NOMO-1 (cell line): Measurements from ENCODE around the gene MYORG.

Experiments
- DNase-seq, 2 experiments: peaks; one replicate each; lab custom pipeline; 2025; ENCODE audit not compliant: unreplicated experiment in 2 of 2; lab: John Stamatoyannopoulos, UW

The MYORG gene

GRCh38 chr9:34376596-34377403 is at the start of gene MYORG:
Gene MYORG, minus strand, starts transcription at chr9:34376898. Its CDS starts 3,955 bp downstream, at chr9:34372943.
- DNase-seq, result peak; percentile 100

GRCh38 chr9:34419716-34420504 is 43.2 kb upstream of the MYORG start:
- DNase-seq, result no peak

- no peak for DNase-seq
Measured at GRCh38 chr9:34417734-34418133, 41.0 kb upstream of the MYORG start.

DNA sequence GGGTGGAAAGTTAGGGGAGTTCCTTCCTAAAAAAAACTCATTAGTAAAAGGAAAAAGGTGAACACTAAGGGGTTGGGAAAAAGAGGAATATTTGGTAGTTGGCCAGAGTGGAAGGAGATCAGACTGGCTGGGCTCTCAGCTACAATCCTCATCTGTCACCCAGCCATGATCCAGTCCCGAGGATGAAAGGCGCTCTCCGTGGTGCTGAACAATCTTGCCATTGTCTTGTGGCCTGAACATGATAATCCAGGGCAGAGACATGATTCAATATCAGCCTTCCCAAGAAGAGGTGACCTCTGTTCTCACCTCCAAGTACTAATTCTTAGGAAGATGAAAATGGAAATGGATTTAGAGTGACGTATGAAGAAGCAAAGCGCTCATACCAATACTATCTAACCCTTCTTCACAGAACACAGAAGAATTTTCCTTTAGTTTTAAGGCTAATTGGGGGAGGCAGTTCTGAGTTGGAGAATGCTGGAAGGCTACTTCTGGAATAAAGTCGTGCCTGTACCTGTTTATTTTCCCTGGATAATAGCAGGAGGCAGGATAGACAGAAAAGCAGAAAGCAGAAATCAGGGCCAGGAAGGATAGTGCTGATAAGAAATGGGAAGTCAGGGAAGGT is 36.6 kb upstream of the MYORG start:
- peak; percentile 53 for DNase-seq

DNA sequence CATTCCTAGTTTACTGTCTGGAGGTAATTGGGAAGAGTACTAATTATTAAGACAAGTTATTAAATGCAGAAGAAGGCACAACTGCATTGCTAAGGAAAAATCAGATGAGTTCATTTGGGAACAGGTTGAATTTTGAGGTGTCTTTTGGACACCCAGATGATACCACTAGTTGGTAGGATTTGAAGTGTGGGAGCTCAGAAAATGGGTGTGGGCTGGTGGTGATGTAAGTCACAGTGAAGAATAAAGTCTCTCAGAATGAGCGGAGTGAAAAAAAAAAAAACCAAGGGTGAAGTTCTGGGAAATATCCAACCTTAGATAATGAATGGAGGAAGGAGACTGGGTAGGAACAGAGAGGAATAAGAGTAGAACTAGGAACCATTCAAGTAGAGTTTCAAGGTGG is 35.6 kb upstream of the MYORG start:
- DNase-seq, result no peak

DNA sequence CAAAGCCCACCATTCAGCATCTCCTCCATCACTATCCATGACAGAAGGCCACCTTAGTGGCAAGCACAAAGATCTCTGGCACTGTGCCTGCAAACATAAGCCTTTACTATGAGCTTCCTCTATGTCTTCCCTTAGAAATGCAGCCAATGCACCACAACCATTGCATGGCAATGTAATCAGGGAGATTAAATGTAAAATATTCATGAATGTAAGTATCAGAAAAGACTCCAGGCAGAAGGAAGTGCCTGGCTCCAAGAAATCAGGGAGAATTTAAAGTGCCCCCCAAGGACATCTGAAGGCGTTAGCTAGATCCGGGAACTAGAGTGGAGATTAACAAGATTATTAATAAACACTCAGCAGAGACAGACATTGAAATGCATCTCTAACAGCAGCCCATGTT is 32.5 kb upstream of the MYORG start:
- no peak for DNase-seq

- no peak for DNase-seq
Measured at GRCh38 chr9:34408173-34408572, 31.5 kb upstream of the MYORG start.

- no peak for DNase-seq
Measured at GRCh38 chr9:34406219-34406618, 29.5 kb upstream of the MYORG start.

GRCh38 chr9:34405719-34406118 is 29.0 kb upstream of the MYORG start:
- no peak for DNase-seq

DNA sequence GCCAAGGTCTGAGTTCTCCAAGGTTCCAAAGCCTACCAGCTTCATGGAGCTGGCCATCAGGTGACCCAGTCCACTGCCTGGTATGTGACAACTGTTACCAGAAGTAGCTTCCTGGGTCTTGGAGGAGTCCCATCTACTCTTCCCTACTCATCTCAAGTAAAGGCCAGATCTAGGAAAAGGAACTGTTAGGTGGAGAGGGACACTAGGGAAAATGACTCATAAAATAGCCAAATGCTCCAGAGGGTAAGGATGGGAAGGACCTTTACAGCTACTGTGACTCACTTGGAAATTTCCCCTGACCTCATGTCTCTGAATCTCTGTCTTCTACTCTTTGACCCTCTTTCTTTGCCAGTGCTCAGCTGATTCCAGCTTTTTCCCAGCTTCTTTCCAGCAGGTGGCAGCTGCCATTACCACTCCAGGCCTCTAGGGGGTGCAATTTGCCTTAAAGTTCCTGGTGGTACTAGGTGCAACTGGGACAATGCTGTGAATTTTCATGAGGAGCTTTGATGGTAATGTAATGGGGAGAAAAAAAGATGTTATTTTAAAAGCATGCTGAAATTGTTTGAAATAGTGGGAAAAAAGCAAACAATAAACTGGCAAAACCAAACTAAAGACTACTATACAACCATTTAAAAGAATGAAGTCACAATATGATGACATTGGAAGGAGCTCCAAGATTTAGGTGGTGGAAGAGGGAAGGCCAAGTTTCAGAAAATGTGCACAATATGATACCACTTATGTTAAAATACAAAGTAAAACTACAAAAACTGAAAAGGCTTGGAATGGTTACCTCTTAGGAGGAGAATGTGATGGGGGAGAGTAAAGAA is 27.1 kb upstream of the MYORG start:
- peak; percentile 22 to 42 for DNase-seq

DNA sequence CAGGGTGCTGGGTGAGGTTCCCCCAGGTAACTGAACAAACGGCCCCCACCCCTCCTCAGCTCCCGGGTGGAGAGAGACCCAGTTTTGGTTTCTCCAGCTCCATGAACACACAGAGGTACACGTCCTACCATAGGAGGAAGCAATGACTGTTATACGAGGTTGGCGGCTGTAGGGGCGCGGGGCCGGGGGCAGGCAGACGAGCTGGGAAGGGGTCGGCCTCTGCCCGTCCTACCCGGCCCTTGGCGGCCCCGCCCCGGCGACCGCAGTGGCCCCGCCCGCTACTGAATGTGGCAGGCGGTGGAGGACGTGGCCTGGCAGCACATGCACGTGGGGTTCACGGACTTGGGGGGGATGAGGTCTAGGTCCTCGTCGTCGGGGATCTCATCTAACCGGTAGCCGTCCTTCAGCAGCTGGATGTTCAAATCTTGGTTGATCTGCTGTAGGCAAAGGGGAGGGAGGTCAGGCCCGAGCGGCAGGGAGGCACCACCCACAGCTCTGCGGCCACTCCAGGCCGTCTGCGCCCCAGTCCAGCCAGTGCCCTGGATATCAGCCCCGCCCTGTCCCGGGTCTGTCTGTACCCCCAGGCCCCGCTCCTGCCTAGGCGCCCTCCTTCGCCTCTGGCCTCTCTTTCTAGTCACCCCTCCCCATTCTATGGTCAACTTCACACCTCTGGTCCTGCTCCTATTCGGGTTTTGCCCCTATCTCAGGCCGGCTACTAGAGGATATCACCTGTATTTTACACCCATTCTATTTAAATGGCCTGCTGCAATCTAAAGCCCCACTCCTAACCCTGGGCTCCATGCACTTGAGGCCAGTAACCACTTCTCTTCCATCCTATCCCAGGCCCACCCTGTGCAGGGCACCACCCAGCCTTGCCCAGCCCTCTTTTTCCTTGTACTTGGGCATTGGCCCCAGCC is 24.2 kb upstream of the MYORG start:
- DNase-seq, result no peak

DNA sequence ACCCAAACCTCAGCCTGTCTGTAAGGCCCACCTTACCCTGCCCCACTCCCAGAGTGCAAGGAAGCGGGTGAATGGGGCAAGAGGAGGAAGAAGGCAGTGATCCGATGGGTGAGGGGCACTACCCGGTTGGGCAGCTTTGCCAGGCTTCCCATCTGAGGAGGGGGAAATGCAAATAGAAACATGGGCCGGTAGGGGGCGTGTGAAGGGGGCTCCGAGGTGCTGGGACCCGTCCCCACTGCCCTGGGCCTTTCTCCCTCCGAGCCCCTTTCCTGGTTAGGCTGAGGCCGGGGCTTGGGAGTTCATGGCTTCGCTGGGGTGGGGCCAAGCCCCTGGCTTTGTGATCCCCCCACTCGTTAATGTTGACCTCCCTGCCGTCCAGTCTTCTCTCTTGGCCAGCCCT is 23.6 kb upstream of the MYORG start:
- no peak for DNase-seq

DNA sequence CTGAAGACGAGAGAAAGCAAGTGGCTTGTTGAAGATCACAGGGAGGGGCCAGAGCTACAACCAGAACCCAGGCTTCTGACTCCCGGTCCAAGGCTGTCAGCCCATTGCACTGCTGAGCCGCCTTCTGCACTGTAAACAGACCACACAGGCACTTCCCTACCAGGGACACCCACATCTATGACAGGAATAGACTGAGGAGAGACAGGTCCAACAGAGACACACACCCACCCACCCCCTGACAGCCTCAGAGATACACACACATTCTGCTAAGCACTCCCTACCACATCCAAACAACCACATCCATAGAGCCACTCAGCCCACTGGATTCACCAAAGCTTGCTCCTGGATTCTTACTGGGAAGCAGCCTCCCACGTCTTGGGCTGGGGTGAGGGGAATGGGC is 23.0 kb upstream of the MYORG start:
- DNase-seq, result no peak

- DNase-seq, result no peak
Measured at GRCh38 chr9:34398875-34399274, 22.2 kb upstream of the MYORG start.

GRCh38 chr9:34396276-34397214 is 19.8 kb upstream of the MYORG start:
- no peak for DNase-seq

- no peak for DNase-seq
Measured at GRCh38 chr9:34392511-34392910, 15.8 kb upstream of the MYORG start.

GRCh38 chr9:34387239-34387638 is 10.5 kb upstream of the MYORG start:
- DNase-seq, result no peak

DNA sequence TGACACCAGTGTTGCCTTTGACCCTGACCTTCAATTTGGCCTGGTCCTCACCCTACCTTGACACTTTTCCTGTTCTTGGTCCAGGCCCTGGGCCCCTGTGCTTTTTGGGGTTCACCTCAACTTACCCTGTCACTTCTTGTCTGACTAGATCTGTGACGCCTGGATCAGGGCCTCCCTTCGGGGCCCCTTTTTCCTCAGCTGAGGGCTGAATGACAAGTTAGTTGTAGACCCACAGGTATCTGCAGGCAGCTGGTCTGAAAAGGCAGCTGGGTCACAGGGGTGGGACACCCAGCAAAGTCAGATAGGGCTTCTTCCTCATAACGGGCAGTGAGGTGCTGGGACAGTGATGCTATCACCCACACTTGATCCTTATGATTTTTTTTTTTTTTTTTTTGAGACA is 10.0 kb upstream of the MYORG start:
- DNase-seq, result no peak
